ENCODE data around the gene SH3RF3. TPM values are rescaled to one million over a fixed set of nuclear protein-coding genes. Genes with fewer than 3 reads are reported as not detected.

SH3RF3 gene
- total and polyA plus RNA-seq, 12 donors = 0.72 to 19.1 (median 12.2) TPM

- Histone ChIP-seq H3K36me3 (replicated peaks in 1 of 2) (no peaks in the 10 kb centered on the region), H3K27me3 (no peaks in the 10 kb centered on the region), H3K27ac (no peak overlapping the region), H3K9me3 (replicated peaks in 1 of 3) (no peaks in the 10 kb centered on the region), H3K4me3 (no peak overlapping the region), H3K4me1 (replicated peaks in 1 of 2) (peaks cover 20 to 55% of the 10 kb centered on the region in 2 donors)
- peak in 2 of 7 donors; percentile 2 to 17 for DNase-seq
- WGBS, 4 donors = 83 to 86% (median 85%) methylated on average over 4 of the region's 4 CpGs
- intact Hi-C loops (cut with DNase I) = loop anchor here in 1 of 2 donors (5.0 kb wide), 1 partner anchor 56 kb away; no protein-coding TSS in a partner anchor
- no peak for TF ChIP-seq CTCF (IDR thresholded peaks at IDR 0.05)
- TF ChIP-seq POLR2A (IDR thresholded peaks at IDR 0.05) = no peak
These were observed 2.8 kb downstream of the SH3RF3 start for GRCh38 chr2:109131777-109132176.

- TF ChIP-seq POLR2A (IDR thresholded peaks at IDR 0.05) (no peak), CTCF (IDR thresholded peaks at IDR 0.05) (no peak)
- no peak overlapping the region for H3K4me3 ChIP-seq
- intact Hi-C loops (cut with DNase I) = loop anchor here in 1 of 2 donors (5.0 kb wide), 1 partner anchor 55 kb away; no protein-coding TSS in a partner anchor
- no peak for DNase-seq
- H3K27ac ChIP-seq = no peak overlapping the region
- H3K4me1 ChIP-seq (replicated peaks in 1 of 2) = peaks cover 18 to 52% of the 10 kb centered on the region in 2 donors
- no peaks in the 10 kb centered on the region for H3K36me3 ChIP-seq (replicated peaks in 1 of 2)
- H3K9me3 ChIP-seq (replicated peaks in 1 of 3) = no peaks in the 10 kb centered on the region
- no peaks in the 10 kb centered on the region for H3K27me3 ChIP-seq
These were observed 3.6 kb downstream of the SH3RF3 start for GRCh38 chr2:109132626-109133025.

- no peaks in the 10 kb centered on the region for H3K36me3 ChIP-seq (replicated peaks in 1 of 2)
- 79 to 93% (median 91%) methylated on average over 2 to 3 of the region's 3 CpGs for WGBS, 4 donors
- no peak for TF ChIP-seq CTCF (IDR thresholded peaks at IDR 0.05)
- TF ChIP-seq POLR2A (IDR thresholded peaks at IDR 0.05) = no peak
- H3K27me3 ChIP-seq = no peaks in the 10 kb centered on the region
- H3K4me3 ChIP-seq = no peak overlapping the region
- H3K4me1 ChIP-seq (replicated peaks in 1 of 2) = peaks cover 16 to 46% of the 10 kb centered on the region in 2 donors
- intact Hi-C loops (cut with DNase I) = loop anchor here in 1 of 2 donors (5.0 kb wide), 1 partner anchor 54 kb away; no protein-coding TSS in a partner anchor
- DNase-seq = peak in 2 of 7 donors; percentile 19 to 38
- H3K27ac ChIP-seq = no peak overlapping the region
- H3K9me3 ChIP-seq (replicated peaks in 1 of 3) = no peaks in the 10 kb centered on the region
These were observed 4.7 kb downstream of the SH3RF3 start for GRCh38 chr2:109133746-109134145.

- intact Hi-C loops (cut with DNase I) = loop anchor here in 1 of 2 donors (5.0 kb wide), 1 partner anchor 52 kb away; no protein-coding TSS in a partner anchor
- Histone ChIP-seq H3K4me3 (no peak overlapping the region), H3K9me3 (replicated peaks in 1 of 3) (no peaks in the 10 kb centered on the region), H3K4me1 (replicated peaks in 1 of 2) (peaks cover 16 to 46% of the 10 kb centered on the region in 2 donors), H3K27ac (peak overlapping the region in 1 of 5 donors; percentile 43), H3K27me3 (no peaks in the 10 kb centered on the region), H3K36me3 (replicated peaks in 1 of 2) (no peaks in the 10 kb centered on the region)
- peak in 2 of 7 donors; percentile 16 to 51 for DNase-seq
- TF ChIP-seq POLR2A (IDR thresholded peaks at IDR 0.05) (no peak), CTCF (IDR thresholded peaks at IDR 0.05) (no peak)
- WGBS, 4 donors = 91 to 97% (median 94%) methylated on average over 8 of the region's 8 CpGs
These were observed 5.8 kb downstream of the SH3RF3 start for GRCh38 chr2:109134741-109135358.

Measured in adrenal gland (tissue), 12 donors.